ENCODE results near the gene COQ10A.
A peak's percentile ranks its signal among the peaks of the same experiment; 100 is the strongest.
"Not testable (repeated sequence)": the region's sequence is repeated elsewhere in the genome, so short reads cannot be mapped to it uniquely, and the experiment has no call there.

Gene COQ10A

DNA sequence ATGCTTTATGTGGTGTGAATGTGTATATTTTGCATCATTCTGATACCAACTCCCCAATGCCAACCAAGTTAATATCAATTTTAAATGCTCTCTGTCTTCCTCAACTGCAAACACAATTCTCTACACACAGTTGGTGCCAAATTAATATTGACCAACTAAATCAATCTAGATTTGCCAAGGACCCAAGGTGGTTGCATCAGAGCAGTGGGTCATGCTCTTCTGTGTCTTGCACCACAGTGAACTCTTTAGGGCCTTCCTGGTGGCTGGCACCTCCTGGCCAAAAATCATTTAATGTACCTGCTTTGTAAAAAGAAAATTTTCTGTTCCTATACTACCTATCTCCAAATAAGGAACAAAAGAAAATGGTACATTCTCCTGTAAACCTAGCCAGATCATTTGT is 14.1 kb downstream of the COQ10A start:
- DNase-seq = no peak

- no peak for DNase-seq
Observed at GRCh38 chr12:56282030-56282429, 15.3 kb downstream of the COQ10A start.

DNA sequence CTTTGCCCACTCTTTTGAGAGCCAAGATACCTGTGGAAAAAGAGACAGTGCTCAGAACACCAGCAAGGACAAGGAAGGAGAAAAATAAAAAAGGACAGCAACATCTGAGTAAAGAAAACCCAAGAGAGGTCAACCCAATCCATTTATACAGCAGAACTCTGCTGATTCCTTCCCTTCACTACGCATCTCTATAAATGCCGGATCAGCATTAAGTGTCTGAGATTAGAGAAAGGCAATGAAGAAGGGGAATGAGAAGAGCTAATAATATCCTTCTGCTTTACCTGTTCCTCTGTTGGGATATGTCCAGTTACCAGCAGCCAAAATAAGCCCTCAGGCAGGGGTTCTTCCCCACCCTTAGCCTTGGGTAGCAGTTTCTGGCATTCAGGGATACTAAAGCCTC is 15.8 kb downstream of the COQ10A start:
- DNase-seq = no peak

- DNase-seq = not testable (repeated sequence)
Observed at GRCh38 chr12:56284263-56284662, 17.5 kb downstream of the COQ10A start.

DNA sequence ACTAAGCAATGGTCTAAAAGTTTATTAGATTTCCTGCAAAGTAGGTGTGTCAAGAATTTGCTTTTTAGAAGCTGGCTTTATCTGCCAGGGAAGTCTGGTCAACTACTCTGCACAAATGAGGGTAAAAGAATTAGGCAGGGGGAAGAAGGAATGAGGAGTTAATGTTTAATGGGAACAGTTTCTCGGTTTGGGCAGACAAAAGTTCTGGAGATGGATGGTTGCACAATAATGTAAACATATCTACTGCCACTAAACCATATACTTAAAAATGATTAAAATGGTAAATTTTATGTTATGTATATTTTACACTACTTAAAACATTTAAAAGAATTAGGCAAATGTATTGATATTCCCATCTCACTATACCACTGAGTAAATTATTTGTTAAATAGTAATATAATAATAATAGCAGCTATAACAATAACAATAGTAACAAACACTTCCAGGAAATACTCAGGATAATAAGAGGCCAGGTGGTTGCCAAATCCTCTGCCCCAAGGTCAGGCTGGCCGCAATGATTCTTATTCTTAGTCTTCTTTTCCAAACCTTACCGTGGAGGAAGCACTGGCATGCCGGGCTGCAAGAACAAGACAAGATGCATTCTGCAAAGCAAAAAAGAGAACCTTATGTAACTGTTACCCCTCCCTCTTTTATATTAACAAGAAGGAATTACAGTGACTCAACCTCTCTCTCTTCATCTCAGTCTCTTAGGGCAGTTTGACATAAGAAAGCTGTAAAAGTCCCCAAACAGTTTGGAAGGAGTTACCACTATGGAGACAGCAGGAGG is 19.5 kb downstream of the COQ10A start:
- DNase-seq = no peak

DNA sequence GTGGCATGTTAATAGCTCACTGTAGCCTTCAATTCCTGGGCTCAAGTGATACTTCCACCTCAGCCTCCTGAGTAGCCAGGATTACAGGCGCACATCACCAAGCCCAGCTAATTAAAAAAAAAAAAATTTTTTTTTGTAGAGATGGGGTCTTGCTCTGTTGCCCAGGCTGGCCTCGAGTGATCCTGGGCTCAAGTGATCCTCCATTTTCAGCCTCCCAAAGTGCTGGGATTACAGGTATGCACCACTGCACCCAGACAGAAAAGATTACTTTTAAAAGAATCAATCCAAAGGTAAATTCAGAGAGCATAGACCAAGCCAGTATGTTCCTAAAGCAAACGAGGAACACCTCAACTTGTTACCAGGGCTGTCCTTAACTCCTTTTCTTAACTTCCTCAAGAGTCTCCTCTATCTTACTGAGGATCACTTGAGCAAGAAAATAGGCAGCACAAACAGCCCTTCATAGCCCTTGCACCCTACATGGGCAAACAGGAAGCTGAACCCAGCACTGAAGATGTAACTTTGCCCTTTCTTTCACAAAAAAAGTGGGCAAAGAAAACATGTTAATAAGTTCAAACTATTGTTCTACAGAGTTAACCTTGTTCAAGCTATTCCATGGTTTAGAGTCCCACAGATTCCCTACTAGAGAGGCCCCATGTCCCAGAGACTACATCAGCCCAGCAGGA is 22.1 kb downstream of the COQ10A start:
- peak in 1 of 5 experiments; percentile 54 for DNase-seq

GRCh38 chr12:56293795-56294194 is 27.1 kb downstream of the COQ10A start:
- DNase-seq = no peak

DNA sequence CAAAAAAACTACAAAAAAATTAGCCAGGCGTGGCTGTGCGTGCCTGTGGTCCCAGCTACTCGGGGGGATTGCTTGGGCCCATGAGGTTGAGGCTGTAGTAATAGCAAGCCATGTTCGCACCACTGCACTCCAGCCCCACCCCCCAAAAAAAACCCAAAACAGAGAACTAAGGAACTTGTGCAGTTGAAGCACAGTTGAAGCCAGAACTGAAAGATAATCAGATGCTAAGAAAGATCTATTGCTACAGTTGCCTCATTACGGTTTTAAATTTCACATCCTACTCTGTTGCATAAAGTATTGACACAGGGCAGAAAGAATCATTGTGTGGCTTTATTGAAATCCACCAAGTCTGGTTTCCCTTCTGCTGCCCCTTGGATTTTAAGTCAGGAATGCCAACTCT is 29.6 kb downstream of the COQ10A start:
- DNase-seq = no peak

- no peak for DNase-seq
Observed at GRCh38 chr12:56297400-56297799, 30.7 kb downstream of the COQ10A start.

DNA sequence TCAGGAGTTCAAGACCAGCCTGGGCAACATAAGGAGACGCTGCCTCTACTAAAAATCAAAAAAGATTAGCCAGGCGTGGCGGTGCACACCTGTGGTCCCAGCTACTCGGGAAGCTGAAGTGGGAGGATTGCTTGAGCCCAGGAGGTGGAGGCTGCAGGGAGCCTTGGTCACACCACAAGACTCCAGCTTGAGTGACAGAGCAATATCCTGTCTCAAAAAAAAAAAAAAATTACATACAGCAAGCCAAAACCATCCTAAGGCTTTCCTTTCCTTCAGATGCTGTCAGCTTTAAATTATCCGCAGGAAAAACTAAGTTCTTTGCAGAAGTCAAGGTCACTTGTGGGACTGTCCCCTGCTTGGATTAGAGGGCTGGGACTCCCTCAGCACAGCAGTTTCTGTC is 32.1 kb downstream of the COQ10A start:
- peak in 1 of 5 experiments; percentile 27 for DNase-seq

DNA sequence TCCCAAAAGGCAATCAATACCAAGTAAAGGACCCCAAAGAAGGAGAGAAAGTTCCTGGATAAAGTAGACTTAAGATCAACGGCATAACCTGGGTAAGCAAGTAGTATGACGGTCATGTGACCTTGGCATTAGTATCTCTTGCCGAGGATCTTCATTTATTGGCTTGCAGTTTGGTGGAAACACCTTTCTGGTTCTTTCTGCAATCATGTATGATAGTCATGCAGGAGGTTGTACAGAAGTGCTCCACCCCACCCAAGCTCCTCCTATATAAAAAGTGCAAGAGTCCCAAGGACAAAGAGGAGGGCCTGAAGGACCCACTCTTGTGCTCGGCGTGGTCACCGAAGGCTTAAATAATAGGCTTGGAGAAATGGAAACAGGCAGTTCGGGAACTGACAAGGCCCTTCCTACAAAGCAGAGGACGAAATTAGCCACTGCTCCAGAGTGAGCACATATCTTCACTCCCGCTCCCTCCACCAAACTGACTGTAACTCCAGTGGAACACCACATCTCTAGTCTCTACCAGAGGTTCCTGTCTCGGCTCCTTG is 32.6 kb downstream of the COQ10A start:
- peak in 2 of 5 experiments; percentile 13 to 81 for DNase-seq

DNA sequence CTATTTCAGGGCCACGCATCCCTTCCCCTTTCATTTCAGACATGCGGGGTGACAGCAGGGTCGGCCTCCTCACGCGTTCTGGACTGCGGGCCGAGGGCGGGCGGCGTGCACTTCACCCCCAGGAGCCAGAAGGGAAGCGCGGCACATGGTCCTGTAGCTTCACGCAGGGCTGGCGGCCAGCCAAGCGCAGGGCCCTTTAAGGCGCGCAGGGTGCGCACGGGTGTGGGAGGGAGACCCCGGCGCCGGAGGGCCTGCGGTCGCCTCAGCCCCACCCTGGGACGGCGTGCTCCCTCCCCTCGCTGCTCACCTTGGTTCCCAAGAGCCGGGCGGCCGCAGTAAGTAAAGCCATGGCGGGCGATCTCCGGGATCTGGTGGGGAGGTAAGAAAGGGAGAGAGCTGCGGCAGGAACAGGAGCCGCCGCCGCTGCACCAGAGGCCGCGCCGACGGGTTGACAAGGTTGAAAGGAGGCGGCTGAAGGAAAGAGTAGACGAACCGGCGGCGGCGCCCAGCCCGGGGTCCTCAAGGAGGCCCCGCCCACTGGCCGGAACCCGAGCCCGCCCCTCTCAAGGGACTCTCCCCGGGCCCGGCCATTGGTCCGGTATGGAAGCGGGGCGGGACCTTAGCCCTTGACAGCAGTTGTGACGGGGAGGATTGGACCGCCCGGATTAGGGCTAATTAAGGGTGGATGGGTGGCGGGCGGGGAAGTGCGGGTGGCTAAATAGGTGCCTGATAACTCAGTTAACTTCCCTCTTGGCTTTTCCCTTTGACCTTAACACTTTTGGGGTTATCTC is 33.3 kb downstream of the COQ10A start, which contains the start of gene CS:
TSS of gene CS (minus strand) at position 478 of the 791 bp plus-strand sequence. CDS start at position 349, 129 bp downstream.
- DNase-seq = peak; percentile 98 to 99 (median 99)

GRCh38 chr12:56300644-56301464 is 34.1 kb downstream of the COQ10A start:
- no peak for DNase-seq

DNA sequence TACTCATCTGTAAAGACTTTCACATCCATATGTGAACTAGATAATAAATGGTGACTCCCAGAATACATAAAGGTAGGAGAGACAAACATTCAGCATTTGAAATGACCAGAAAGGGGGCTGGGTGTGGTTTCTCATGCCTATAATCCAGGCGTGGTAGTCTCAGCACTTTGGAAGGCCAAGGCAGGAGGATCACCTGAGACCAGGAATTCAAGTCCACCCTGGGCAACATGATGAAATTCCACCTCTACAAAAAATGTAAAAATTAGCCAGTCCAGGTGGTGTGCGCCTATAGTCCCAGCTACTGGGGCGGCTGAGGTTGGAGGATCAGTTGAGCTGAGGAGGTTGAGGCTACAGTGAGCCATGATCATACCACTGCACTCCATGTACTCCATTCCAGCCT is 37.5 kb downstream of the COQ10A start:
- DNase-seq = no peak

- DNase-seq = no peak
Observed at GRCh38 chr12:56304872-56305590, 38.3 kb downstream of the COQ10A start.

- no peak for DNase-seq
Observed at GRCh38 chr12:56307221-56307965, 40.7 kb downstream of the COQ10A start.

GRCh38 chr12:56308714-56309113 is 42.0 kb downstream of the COQ10A start:
- DNase-seq = no peak

- DNase-seq = no peak
Observed at GRCh38 chr12:56311003-56311402, 44.3 kb downstream of the COQ10A start.

- peak in 1 of 5 experiments; percentile 34 for DNase-seq
Observed at GRCh38 chr12:56315249-56315621, 48.5 kb downstream of the COQ10A start.

GRCh38 chr12:56315622-56316473 is 49.1 kb downstream of the COQ10A start, which contains the start of gene CNPY2:
CNPY2 (minus strand) TSS chr12:56315988; CDS start chr12:56315217, 771 bp downstream.
- DNase-seq = peak; percentile 78 to 97 (median 91)
